Measurements from ENCODE around the gene PPP2R2D.

The PPP2R2D gene

DNA sequence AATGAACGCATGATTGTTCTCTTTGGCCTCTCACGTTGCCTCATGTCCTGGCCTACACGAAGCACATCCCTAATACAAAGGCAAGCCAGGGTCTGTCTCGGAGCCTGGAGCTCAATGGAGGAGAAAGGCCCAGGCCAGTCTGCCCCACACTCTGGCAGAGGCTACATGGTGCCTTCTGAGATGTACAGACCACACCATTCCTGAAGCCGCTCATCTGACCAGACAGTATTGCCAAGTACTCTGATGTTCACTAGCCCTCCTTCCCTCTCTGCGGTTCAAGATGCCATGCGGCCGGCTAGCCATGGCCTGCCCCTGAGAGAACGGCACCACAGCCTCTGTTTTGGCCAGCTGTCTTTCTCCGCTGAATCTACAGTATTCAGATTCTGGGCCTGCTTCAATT lies 75.0 kb downstream of the PPP2R2D start:
- ChIA-PET CTCF (no interaction called here), POLR2A (interaction anchor here (0.5 to 0.6 kb wide), 2 partner anchors 11 to 345 kb away, joined by 3 to 4 read pairs; no protein-coding TSS in a partner anchor)
- no peak overlapping the region for H3K4me3 ChIP-seq (ENCODE audit: low read depth, low read length)
- DNase-seq (ENCODE audit: low read depth, low spot score), result no peak
- TF ChIP-seq, protein P1, sequence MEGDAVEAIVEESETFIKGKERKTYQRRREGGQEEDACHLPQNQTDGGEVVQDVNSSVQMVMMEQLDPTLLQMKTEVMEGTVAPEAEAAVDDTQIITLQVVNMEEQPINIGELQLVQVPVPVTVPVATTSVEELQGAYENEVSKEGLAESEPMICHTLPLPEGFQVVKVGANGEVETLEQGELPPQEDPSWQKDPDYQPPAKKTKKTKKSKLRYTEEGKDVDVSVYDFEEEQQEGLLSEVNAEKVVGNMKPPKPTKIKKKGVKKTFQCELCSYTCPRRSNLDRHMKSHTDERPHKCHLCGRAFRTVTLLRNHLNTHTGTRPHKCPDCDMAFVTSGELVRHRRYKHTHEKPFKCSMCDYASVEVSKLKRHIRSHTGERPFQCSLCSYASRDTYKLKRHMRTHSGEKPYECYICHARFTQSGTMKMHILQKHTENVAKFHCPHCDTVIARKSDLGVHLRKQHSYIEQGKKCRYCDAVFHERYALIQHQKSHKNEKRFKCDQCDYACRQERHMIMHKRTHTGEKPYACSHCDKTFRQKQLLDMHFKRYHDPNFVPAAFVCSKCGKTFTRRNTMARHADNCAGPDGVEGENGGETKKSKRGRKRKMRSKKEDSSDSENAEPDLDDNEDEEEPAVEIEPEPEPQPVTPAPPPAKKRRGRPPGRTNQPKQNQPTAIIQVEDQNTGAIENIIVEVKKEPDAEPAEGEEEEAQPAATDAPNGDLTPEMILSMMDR (IDR thresholded peaks at IDR 0.05; ENCODE audit: insufficient read depth, low read length, missing control alignments), result no peak

DNA sequence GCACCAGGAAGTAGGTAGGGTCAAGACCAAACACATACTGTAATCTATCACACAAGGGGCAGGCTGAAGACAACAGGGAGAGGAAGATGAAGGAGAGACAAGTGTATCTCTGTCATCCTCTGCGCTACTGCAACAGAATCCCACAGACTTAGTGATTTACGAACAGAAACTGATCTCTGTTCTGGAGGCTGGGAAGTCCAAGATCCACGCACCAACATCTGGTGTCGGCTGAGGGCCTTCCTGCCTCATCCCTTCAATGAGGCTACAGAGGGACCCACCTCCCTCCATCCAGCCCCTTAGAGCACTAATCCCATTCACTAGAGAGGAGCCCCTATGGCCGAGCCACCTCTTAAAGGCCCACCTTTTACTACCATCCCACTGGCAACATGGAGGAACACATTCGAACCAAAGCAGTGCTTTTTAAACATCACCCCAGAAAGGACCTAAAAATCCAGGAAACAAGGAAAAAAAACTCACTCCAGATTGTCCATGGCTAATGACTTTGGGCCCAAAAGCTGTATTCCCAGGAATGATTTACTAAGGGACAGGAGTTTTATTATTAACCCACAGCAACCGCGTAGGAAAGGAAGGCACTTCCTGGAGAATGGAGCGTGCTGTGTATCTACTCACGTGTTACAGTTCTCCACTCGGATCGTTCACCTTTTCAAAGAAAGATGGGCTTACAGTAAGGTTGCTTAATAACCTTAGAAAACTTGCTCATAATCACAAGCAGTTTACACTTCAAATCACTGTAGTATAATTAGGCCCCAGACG lies 76.7 kb downstream of the PPP2R2D start:
- peak overlapping the region; percentile 18; the same call in 1 of the 2 replicates for H3K4me3 ChIP-seq (ENCODE audit: low read depth, low read length)
- TF ChIP-seq, protein P1 (IDR thresholded peaks at IDR 0.05; ENCODE audit: insufficient read depth, low read length, missing control alignments), result no peak
- POLR2A ChIA-PET, result no interaction called here
- DNase-seq (ENCODE audit: low read depth, low spot score), result no peak
- CTCF ChIA-PET, result interaction anchor here (0.7 kb wide), 1 partner anchor 10 kb away, joined by 3 read pairs; no protein-coding TSS in a partner anchor

- DNase-seq (ENCODE audit: low read depth, low spot score), result no peak
- ChIA-PET CTCF (no interaction called here), POLR2A (no interaction called here)
- TF ChIP-seq, protein P1 (IDR thresholded peaks at IDR 0.05; ENCODE audit: insufficient read depth, low read length, missing control alignments), result no peak
- H3K4me3 ChIP-seq (ENCODE audit: low read depth, low read length), result peak overlapping the region; percentile 97
Observed at GRCh38 chr10:131978366-131978765, 77.6 kb downstream of the PPP2R2D start.

- ChIA-PET POLR2A (no interaction called here), CTCF (no interaction called here)
- peak overlapping the region; percentile 97 for H3K4me3 ChIP-seq (ENCODE audit: low read depth, low read length)
- no peak for DNase-seq (ENCODE audit: low read depth, low spot score)
- TF ChIP-seq, protein P1 (IDR thresholded peaks at IDR 0.05; ENCODE audit: insufficient read depth, low read length, missing control alignments), result no peak
Observed at GRCh38 chr10:131978851-131979250, 78.0 kb downstream of the PPP2R2D start.

DNA sequence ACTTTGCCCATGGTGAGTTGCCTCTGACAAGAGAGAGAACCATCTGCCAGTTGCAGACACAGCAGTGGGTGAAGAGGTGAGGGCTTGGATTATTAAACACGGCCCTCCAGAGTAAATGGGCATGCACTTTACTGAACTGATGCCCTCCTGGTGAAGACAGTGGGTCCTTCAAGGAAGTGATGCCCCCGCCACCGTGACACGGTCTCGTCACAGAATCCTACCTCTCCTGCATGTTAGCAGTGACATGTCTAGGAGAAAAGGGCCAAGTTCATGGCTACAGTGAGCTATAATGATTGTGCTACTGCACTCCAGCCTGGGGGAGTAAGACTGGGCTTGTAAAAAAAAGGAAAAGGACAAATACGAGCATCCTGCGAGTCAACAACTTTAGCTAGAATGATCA lies 78.5 kb downstream of the PPP2R2D start:
- POLR2A ChIA-PET, result no interaction called here
- CTCF ChIA-PET, result interaction anchor here (1.1 kb wide), 1 partner anchor 31 kb away, joined by 3 read pairs; no protein-coding TSS in a partner anchor
- TF ChIP-seq, protein P1 (IDR thresholded peaks at IDR 0.05; ENCODE audit: insufficient read depth, low read length, missing control alignments), result no peak
- H3K4me3 ChIP-seq (ENCODE audit: low read depth, low read length), result peak overlapping the region; percentile 97
- DNase-seq (ENCODE audit: low read depth, low spot score), result no peak

DNA sequence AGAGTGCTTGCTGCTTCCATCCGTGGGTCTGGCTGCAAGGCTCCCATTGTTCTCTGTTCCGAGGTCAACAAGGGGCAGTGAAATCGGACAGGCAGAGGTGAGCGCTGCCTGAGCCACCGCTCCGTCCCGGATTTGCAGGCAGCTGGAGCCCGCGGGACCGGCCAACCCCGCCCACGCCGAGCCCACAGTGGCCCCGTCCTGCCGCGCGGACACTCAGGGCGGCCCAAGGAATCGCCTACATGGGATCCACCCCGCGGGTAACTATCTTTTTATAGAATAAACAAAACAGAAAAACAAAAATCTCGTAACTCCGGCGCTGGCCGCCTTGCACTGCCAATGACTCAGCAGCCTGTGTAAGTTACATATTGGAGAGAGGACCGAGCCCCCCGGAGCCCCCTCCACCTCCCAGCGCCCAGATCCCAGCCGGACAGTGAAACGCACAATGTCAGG lies 79.0 kb downstream of the PPP2R2D start:
- POLR2A ChIA-PET, result interaction anchor here (2.5 kb wide), 1 partner anchor 32 kb away, joined by 9 read pairs; no protein-coding TSS in a partner anchor
- TF ChIP-seq, protein P1 (IDR thresholded peaks at IDR 0.05; ENCODE audit: insufficient read depth, low read length, missing control alignments), result no peak
- DNase-seq (ENCODE audit: low read depth, low spot score), result no peak

More for the DNA sequence above, 79.0 kb downstream of the PPP2R2D start:
- H3K4me3 ChIP-seq (ENCODE audit: low read depth, low read length), result peak overlapping the region; percentile 97
- CTCF ChIA-PET, result interaction anchor here (1.0 to 1.1 kb wide), 2 partner anchors 32 to 43 kb away, joined by 3 read pairs; no protein-coding TSS in a partner anchor
